OCI-LY7 (cell line): ENCODE results near the gene GNG13. TPM values are rescaled to one million over a fixed set of nuclear protein-coding genes. Genes with fewer than 3 reads are reported as not detected.

ENCODE experiments used
- BruUV-seq: library from RNA; stranded (reverse); fragments of 400-500 nt; replicated peaks from 2 replicates; lab custom pipeline; 2021; lab: Mats Ljungman, UMichigan
- CTCF ChIA-PET: fragments of 300-600 bp; sonication (Branson Sonifier 250); formaldehyde crosslinking; loops from one replicate; lab custom pipeline; 2022; ENCODE audit warnings: antibody characterized with exemption; ENCODE audit not compliant: unreplicated experiment; lab: Charles Lee
- POLR2A ChIA-PET: fragments of 300-600 bp; sonication (Branson Sonifier 250); formaldehyde crosslinking; loops from one replicate; lab custom pipeline; 2022; ENCODE audit warnings: antibody characterized with exemption; lab: Charles Lee
- DNase-seq: peaks from one replicate; pipeline ENCODE4 v3.0.0-alpha.2; 2015; ENCODE audit warnings: low spot score
- H2AFZ ChIP-seq: fragments of 200-600 bp; sonication (generic), shearing (Covaris generic); 2 replicates; pipeline ENCODE4 v1.6.1; 2014; ENCODE audit warnings: mild to moderate bottlenecking, antibody characterized with exemption, low read length, moderate library complexity
- H3K27ac ChIP-seq: fragments of 200-600 bp; sonication (generic); 2 replicates; pipeline ENCODE4 v1.5.1; 2014; ENCODE audit warnings: mixed run types, low read depth, mild to moderate bottlenecking, moderate library complexity, low read length, inconsistent platforms; ENCODE audit not compliant: poor library complexity, severe bottlenecking
- H3K36me3 ChIP-seq: fragments of 200-600 bp; sonication (generic); 2 replicates; pipeline ENCODE4 v1.6.1; 2014; ENCODE audit warnings: mild to moderate bottlenecking, antibody characterized with exemption, low read length, moderate library complexity, mixed read lengths; ENCODE audit not compliant: insufficient read depth
- H3K4me1 ChIP-seq: fragments of 200-600 bp; sonication (generic); 2 replicates; pipeline ENCODE4 v1.5.1; 2014; ENCODE audit warnings: mild to moderate bottlenecking, low read length; ENCODE audit not compliant: insufficient read depth, poor library complexity, severe bottlenecking
- H3K4me2 ChIP-seq: fragments of 200-600 bp; sonication (generic); 2 replicates; pipeline ENCODE4 v1.6.1; 2014; ENCODE audit warnings: mild to moderate bottlenecking, low read length
- H3K4me3 ChIP-seq: fragments of 200-600 bp; sonication (generic); 2 replicates; pipeline ENCODE4 v1.5.1; 2014; ENCODE audit warnings: mild to moderate bottlenecking, low read depth, low read length; ENCODE audit not compliant: poor library complexity, severe bottlenecking
- H3K79me2 ChIP-seq: fragments of 200-600 bp; sonication (generic); 2 replicates; pipeline ENCODE4 v1.6.1; 2016; ENCODE audit warnings: low read depth, mild to moderate bottlenecking, low read length, moderate library complexity, mixed read lengths; ENCODE audit not compliant: insufficient read depth
- H3K9me2 ChIP-seq: fragments of 200-600 bp; sonication (generic); 2 replicates; pipeline ENCODE4 v1.6.1; 2016; ENCODE audit warnings: mild to moderate bottlenecking, low read length, mixed read lengths; ENCODE audit not compliant: insufficient read depth
- H3K9me3 ChIP-seq: fragments of 200-600 bp; sonication (generic); 2 replicates; pipeline ENCODE4 v1.6.1; 2014; ENCODE audit warnings: mild to moderate bottlenecking, mixed run types, low read length, mixed read lengths
- H4K20me1 ChIP-seq: fragments of 200-600 bp; sonication (generic); 2 replicates; pipeline ENCODE4 v1.6.1; 2014; ENCODE audit warnings: mild to moderate bottlenecking, antibody characterized with exemption, low read length, moderate library complexity, mixed read lengths; ENCODE audit not compliant: insufficient read depth
- EZH2phosphoT487 ChIP-seq: fragments of 200-600 bp; sonication (generic); IDR thresholded peaks from 2 replicates; pipeline ENCODE4 v1.6.1; 2018; ENCODE audit warnings: low read depth, borderline replicate concordance, mild to moderate bottlenecking, mixed run types, antibody characterized with exemption, low read length, moderate library complexity, mixed read lengths
- intact Hi-C: fragments of 100-400 bp; cut with micrococcal nuclease; formaldehyde crosslinking; loops from one replicate; pipeline ENCODE4 v1.10.0; 2022; ENCODE audit not compliant: unreplicated experiment
- total RNA-seq, 2 experiments: library from RNA; depleted of rRNA in 1 of 2; stranded (reverse); fragments of >200 nt in 1 of 2; shearing (Covaris generic) in 1 of 2; gene quantifications; 2 replicates each; pipeline ENCODE4 v1.2.3, GENCODE V29; 2014 to 2022
- TF ChIP-seq, protein P1 (sequence below): fragments of 200-600 bp; sonication (generic); conservative IDR thresholded peaks from 2 replicates; pipeline ENCODE4 v1.5.1; 2014; ENCODE audit warnings: mild to moderate bottlenecking, antibody characterized with exemption, low read length, moderate library complexity, mixed read lengths

The GNG13 gene
- total RNA-seq, 2 experiments from 2014 or later = not detected

DNA sequence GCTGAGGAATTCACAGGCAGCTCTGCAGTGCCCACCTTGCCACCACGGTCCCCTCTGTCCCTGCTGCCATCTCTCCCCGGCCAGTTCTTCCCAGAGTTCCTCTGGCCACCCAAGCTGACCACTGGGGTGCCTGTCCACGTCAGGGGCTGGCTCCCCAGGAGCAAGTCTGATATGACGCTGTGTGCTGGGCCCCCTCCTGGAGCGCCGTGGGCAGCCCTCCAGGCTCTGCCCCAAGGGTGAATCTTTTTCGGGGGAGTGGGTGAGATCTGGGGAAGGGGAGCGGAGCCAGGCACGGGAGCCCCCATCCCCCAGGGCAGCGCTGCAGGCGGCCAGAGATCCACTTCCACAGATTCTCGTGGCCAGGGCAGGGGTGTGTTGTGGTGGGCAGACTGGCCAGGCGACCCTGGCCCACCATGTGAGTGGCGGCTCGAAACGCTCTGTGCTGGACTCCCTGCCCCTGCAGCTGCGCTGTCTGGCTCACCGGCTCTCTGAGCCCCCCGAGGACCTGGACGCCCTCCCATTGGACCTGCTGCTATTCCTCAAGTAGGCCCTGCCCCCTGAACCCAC lies 36.3 kb downstream of the GNG13 start:
- BruUV-seq = no TSS peak
- Histone ChIP-seq H3K9me2 (no peaks in the 10 kb centered on the region), H3K4me3 (no peak overlapping the region), H3K9me3 (no peaks in the 10 kb centered on the region), H3K4me1 (no peaks in the 10 kb centered on the region), H3K79me2 (no peaks in the 10 kb centered on the region), H4K20me1 (no peaks in the 10 kb centered on the region), H3K27ac (no peak overlapping the region), H3K36me3 (no peaks in the 10 kb centered on the region), H3K4me2 (no peak overlapping the region), H2AFZ (no peak overlapping the region)
- intact Hi-C loops = no loop called here
- TF ChIP-seq, protein P1, sequence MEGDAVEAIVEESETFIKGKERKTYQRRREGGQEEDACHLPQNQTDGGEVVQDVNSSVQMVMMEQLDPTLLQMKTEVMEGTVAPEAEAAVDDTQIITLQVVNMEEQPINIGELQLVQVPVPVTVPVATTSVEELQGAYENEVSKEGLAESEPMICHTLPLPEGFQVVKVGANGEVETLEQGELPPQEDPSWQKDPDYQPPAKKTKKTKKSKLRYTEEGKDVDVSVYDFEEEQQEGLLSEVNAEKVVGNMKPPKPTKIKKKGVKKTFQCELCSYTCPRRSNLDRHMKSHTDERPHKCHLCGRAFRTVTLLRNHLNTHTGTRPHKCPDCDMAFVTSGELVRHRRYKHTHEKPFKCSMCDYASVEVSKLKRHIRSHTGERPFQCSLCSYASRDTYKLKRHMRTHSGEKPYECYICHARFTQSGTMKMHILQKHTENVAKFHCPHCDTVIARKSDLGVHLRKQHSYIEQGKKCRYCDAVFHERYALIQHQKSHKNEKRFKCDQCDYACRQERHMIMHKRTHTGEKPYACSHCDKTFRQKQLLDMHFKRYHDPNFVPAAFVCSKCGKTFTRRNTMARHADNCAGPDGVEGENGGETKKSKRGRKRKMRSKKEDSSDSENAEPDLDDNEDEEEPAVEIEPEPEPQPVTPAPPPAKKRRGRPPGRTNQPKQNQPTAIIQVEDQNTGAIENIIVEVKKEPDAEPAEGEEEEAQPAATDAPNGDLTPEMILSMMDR = no peak
- no peak for TF ChIP-seq EZH2phosphoT487
- no peak for DNase-seq
- POLR2A ChIA-PET = no interaction called here
- CTCF ChIA-PET = no interaction called here

- Histone ChIP-seq H3K4me1 (no peaks in the 10 kb centered on the region), H3K4me2 (no peak overlapping the region), H2AFZ (no peak overlapping the region), H3K4me3 (no peak overlapping the region), H4K20me1 (no peaks in the 10 kb centered on the region), H3K27ac (no peak overlapping the region), H3K79me2 (no peaks in the 10 kb centered on the region), H3K9me3 (no peaks in the 10 kb centered on the region), H3K9me2 (no peaks in the 10 kb centered on the region), H3K36me3 (no peaks in the 10 kb centered on the region)
- no peak for DNase-seq
- ChIA-PET CTCF (no interaction called here), POLR2A (interaction anchor here (0.6 kb wide), 1 partner anchor 10 kb away, joined by 6 read pairs; no protein-coding TSS in a partner anchor)
- TF ChIP-seq EZH2phosphoT487 = no peak
- TF ChIP-seq, protein P1 = no peak
- BruUV-seq = no TSS peak
- intact Hi-C loops = no loop called here
Measured at GRCh38 chr16:763369-764183, 37.0 kb downstream of the GNG13 start.
